SU-DHL-6 (cell line): ENCODE results near the gene STIP1.
A peak's percentile ranks its signal among the peaks of the same experiment; 100 is the strongest.

Source experiments
- H2AFZ ChIP-seq: fragments of 200-600 bp; sonication (generic); 2 replicates; pipeline ENCODE4 v1.6.1; 2014; ENCODE audit warnings: low read depth, mild to moderate bottlenecking, moderate library complexity, mixed read lengths, antibody characterized with exemption, low read length; ENCODE audit not compliant: severe bottlenecking
- H3F3A ChIP-seq: fragments of 200-600 bp; shearing (Covaris generic); 2 replicates; pipeline ENCODE4 v1.6.0; 2016; ENCODE audit warnings: antibody characterized with exemption, mild to moderate bottlenecking; ENCODE audit not compliant: insufficient read depth
- H3K27ac ChIP-seq: fragments of 200-600 bp; sonication (generic); 2 replicates; pipeline ENCODE4 v1.5.1; 2016; ENCODE audit warnings: low read depth, mild to moderate bottlenecking, low read length, moderate library complexity, mixed read lengths
- H3K27me3 ChIP-seq: fragments of 200-600 bp; sonication (generic), shearing (Covaris generic); 2 replicates; pipeline ENCODE4 v1.6.0; 2014; ENCODE audit warnings: mild to moderate bottlenecking, low read length
- H3K36me3 ChIP-seq: fragments of 200-600 bp; sonication (generic); 2 replicates; pipeline ENCODE4 v1.6.1; 2014; ENCODE audit warnings: mild to moderate bottlenecking, low read length, mixed read lengths
- H3K4me2 ChIP-seq: fragments of 300-600, 200-600 bp; shearing (Covaris generic), sonication (generic); 2 replicates; pipeline ENCODE4 v1.6.0; 2014; ENCODE audit warnings: low read length, low read depth, mild to moderate bottlenecking; ENCODE audit not compliant: poor library complexity, severe bottlenecking
- H3K4me3 ChIP-seq: fragments of 200-600 bp; sonication (generic); 2 replicates; pipeline ENCODE4 v1.5.1; 2014; ENCODE audit warnings: antibody characterized with exemption, low read length, mild to moderate bottlenecking, mixed read lengths; ENCODE audit not compliant: insufficient read depth, poor library complexity, severe bottlenecking
- H3K79me2 ChIP-seq: fragments of 200-600 bp; sonication (generic); 2 replicates; pipeline ENCODE4 v1.6.1; 2014; ENCODE audit warnings: mild to moderate bottlenecking, low read length, moderate library complexity; ENCODE audit not compliant: insufficient read depth
- H3K9ac ChIP-seq: fragments of 200-600 bp; sonication (generic); 2 replicates; pipeline ENCODE4 v1.7.0; 2014; ENCODE audit warnings: mild to moderate bottlenecking, low read length
- H3K9me2 ChIP-seq: fragments of 200-600 bp; sonication (generic); replicated peaks from 2 replicates; pipeline ENCODE4 v1.6.1; 2014; ENCODE audit warnings: low read length; ENCODE audit not compliant: insufficient read depth
- H3K9me3 ChIP-seq: fragments of 200-600 bp; sonication (generic); 2 replicates; pipeline ENCODE4 v1.6.1; 2014; ENCODE audit warnings: low read length, mixed read lengths; ENCODE audit not compliant: insufficient read depth
- H4K20me1 ChIP-seq: fragments of 200-600 bp; sonication (generic); 2 replicates; pipeline ENCODE4 v1.6.1; 2014; ENCODE audit warnings: low read depth, mild to moderate bottlenecking, antibody characterized with exemption, low read length, moderate library complexity, mixed read lengths
- CTCF ChIP-seq: fragments of 200-600 bp; sonication (generic); IDR thresholded peaks from one replicate; pipeline ENCODE4 v1.5.1; 2017; ENCODE audit warnings: antibody characterized with exemption, mild to moderate bottlenecking, low read length, moderate library complexity; ENCODE audit not compliant: insufficient read depth, poor library complexity, severe bottlenecking
- EZH2phosphoT487 ChIP-seq: fragments of 200-600 bp; sonication (generic), shearing (Covaris generic); conservative IDR thresholded peaks from 2 replicates; pipeline ENCODE4 v1.6.1; 2018; ENCODE audit warnings: mild to moderate bottlenecking, antibody characterized with exemption, low read length, moderate library complexity, mixed read lengths

The STIP1 gene

DNA sequence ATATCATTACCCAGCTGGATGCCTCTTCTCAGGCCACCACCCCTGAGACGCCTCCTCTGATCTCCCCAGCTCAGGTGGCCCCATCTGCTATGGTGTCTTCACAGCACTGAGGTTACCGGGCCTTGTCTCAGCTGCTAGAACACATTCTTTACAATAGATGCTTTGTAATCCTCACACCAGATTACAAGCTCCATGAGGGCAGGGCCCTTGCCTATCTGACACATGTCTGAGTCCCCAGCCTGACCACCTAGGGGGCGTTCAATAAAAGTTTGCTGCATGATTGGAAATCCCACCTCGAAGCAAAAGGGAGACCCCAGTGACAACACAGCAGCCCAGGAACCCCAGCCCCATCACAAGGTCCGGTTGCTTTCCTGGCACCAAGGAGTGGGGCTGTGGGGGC is 22.0 kb upstream of the STIP1 start:
- no peak overlapping the region for H3K4me2 ChIP-seq
- no peaks in the 10 kb centered on the region for H3K9me2 ChIP-seq
- no peak overlapping the region for H3K27ac ChIP-seq

GRCh38 chr11:64164392-64165312 is 21.3 kb upstream of the STIP1 start:
- Histone ChIP-seq H3K9ac (peak overlapping the region; percentile 81), H3K27ac (0 out of 2 replicates have a peak overlapping the region, but pooled peaks have one; percentile 44)
- TF ChIP-seq CTCF (no peak), EZH2phosphoT487 (no peak)

More for the DNA sequence above, 22.0 kb upstream of the STIP1 start:
- peaks cover 3% of the 10 kb centered on the region; the same call in 1 of the 2 replicates for H3K79me2 ChIP-seq
- H3F3A ChIP-seq: 0 out of 2 replicates have a peak, but pooled peaks cover 5% of the 10 kb centered on the region
- no peak overlapping the region for H3K4me3 ChIP-seq
- no peak for TF ChIP-seq CTCF
- TF ChIP-seq EZH2phosphoT487: no peak
- no peak overlapping the region for H2AFZ ChIP-seq
- H3K9ac ChIP-seq: no peak overlapping the region
- no peaks in the 10 kb centered on the region for H4K20me1 ChIP-seq
- no peaks in the 10 kb centered on the region for H3K9me3 ChIP-seq
- H3K27me3 ChIP-seq: no peaks in the 10 kb centered on the region
- H3K36me3 ChIP-seq: no peaks in the 10 kb centered on the region

GRCh38 chr11:64165481-64165841 is 20.5 kb upstream of the STIP1 start:
- Histone ChIP-seq H3K27me3 (no peaks in the 10 kb centered on the region), H3K27ac (peak overlapping the region; percentile 44; the same call in 1 of the 2 replicates), H3F3A (peaks cover 14% of the 10 kb centered on the region; the same call in 1 of the 2 replicates), H3K36me3 (no peaks in the 10 kb centered on the region), H3K9me3 (no peaks in the 10 kb centered on the region), H3K9ac (peak overlapping the region; percentile 81), H3K4me2 (peak overlapping the region; percentile 73), H3K4me3 (peak overlapping the region; percentile 60), H3K9me2 (no peaks in the 10 kb centered on the region), H2AFZ (peak overlapping the region; percentile 83), H4K20me1 (no peaks in the 10 kb centered on the region), H3K79me2 (peaks cover 3% of the 10 kb centered on the region; the same call in 1 of the 2 replicates)
- TF ChIP-seq EZH2phosphoT487: no peak
- TF ChIP-seq CTCF: no peak

More at GRCh38 chr11:64164392-64165312, 21.3 kb upstream of the STIP1 start:
- H3K36me3 ChIP-seq: no peaks in the 10 kb centered on the region
- H3K27me3 ChIP-seq: no peaks in the 10 kb centered on the region
- no peaks in the 10 kb centered on the region for H4K20me1 ChIP-seq
- H3K9me2 ChIP-seq: no peaks in the 10 kb centered on the region
- peak overlapping the region; percentile 60 for H3K4me3 ChIP-seq
- no peaks in the 10 kb centered on the region for H3K9me3 ChIP-seq
- H3F3A ChIP-seq: peaks cover 7% of the 10 kb centered on the region; the same call in 1 of the 2 replicates
- peaks cover 3% of the 10 kb centered on the region; the same call in 1 of the 2 replicates for H3K79me2 ChIP-seq
- peak overlapping the region; percentile 73 for H3K4me2 ChIP-seq
- H2AFZ ChIP-seq: peak overlapping the region; percentile 83
